Prostate gland (tissue), 2 donors: ENCODE data around the gene TSPAN32. TPM values are rescaled to one million over a fixed set of nuclear protein-coding genes. Genes with fewer than 3 reads are reported as not detected.
A peak's percentile ranks its signal among the peaks of the same experiment; 100 is the strongest.

ENCODE experiments used
- DNase-seq: peaks from one replicate; pipeline ENCODE4 v3.0.0-alpha.2; 2019; ENCODE audit warnings: low spot score
- H3K27ac ChIP-seq, 2 donors: fragments of 200-600 bp; sonication (generic); 2 replicates each; pipeline ENCODE4 v1.5.1; 2017 to 2019
- H3K27me3 ChIP-seq: fragments of 200-600 bp; sonication (generic); replicated peaks from 2 replicates; pipeline ENCODE4 v1.5.1; 2019; ENCODE audit not compliant: insufficient read depth
- H3K36me3 ChIP-seq, 2 donors: fragments of 200-600 bp; sonication (generic); 1 replicate in 1 of 2; 2 replicates in 1 of 2; pipeline versions ENCODE4 v1.5.1 to v1.8.1; 2017 to 2019
- H3K4me1 ChIP-seq: fragments of 200-600 bp; sonication (generic); replicated peaks from 2 replicates; pipeline ENCODE4 v1.5.1; 2019
- H3K4me3 ChIP-seq, 2 donors: fragments of 200-600 bp; sonication (generic); 2 replicates each; pipeline ENCODE4 v1.5.1; 2017 to 2019
- H3K9me3 ChIP-seq: fragments of 200-600 bp; sonication (generic); 2 replicates; pipeline ENCODE4 v1.5.1; 2017
- CTCF ChIP-seq, 4 experiments: fragments of 200-600 bp in 2 of 4; fragments of 450-650 bp in 2 of 4; sonication (generic) in 2 of 4; IDR thresholded peaks; 1 replicate in 3 of 4; 2 replicates in 1 of 4; pipeline ENCODE4 v1.5.1; 2016 to 2019; ENCODE audit warnings: antibody characterized with exemption in 4 of 4, mild to moderate bottlenecking in 2 of 4, moderate library complexity in 2 of 4
- POLR2A ChIP-seq: fragments of 450-650 bp; IDR thresholded peaks from one replicate; pipeline ENCODE4 v1.6.1; 2016; ENCODE audit warnings: antibody characterized with exemption, mild to moderate bottlenecking
- POLR2AphosphoS5 ChIP-seq: sonication (generic); formaldehyde crosslinking; IDR thresholded peaks from one replicate; pipeline ENCODE4 v1.6.1; 2017; ENCODE audit warnings: antibody characterized with exemption
- WGBS: methylation state at CpG from one replicate; pipeline ENCODE4 v1.1.5; 2018; 5-methylcytosine and 5-hydroxymethylcytosine counted together
- intact Hi-C: fragments of 100-400 bp; cut with DNase I; formaldehyde crosslinking; loops from one replicate; pipeline ENCODE4 v1.14.2; 2022
- total RNA-seq, 2 donors: library from RNA; depleted of rRNA; stranded (reverse); fragments of >200 nt; gene quantifications; one replicate each; pipeline ENCODE4 v1.1.0, GENCODE V29; 2016

Gene TSPAN32
- total RNA-seq, 2 donors from 2014 or later: not detected

GRCh38 chr11:2307501-2308331 lies 5.9 kb downstream of the TSPAN32 start:
- 86% methylated on average over 23 of the region's 23 CpGs for WGBS
- TF ChIP-seq POLR2AphosphoS5: no peak
- TF ChIP-seq CTCF (IDR thresholded peaks at IDR 0.05): no peak
- no peak for TF ChIP-seq POLR2A
- Histone ChIP-seq H3K4me3 (no peak overlapping the region), H3K27ac (peak overlapping the region; percentile 54 to 70), H3K9me3 (no peaks in the 10 kb centered on the region), H3K4me1 (no peaks in the 10 kb centered on the region), H3K36me3 (no peaks in the 10 kb centered on the region), H3K27me3 (no peaks in the 10 kb centered on the region)
- no peak for DNase-seq
- intact Hi-C loops: loop anchor here (5.0 kb wide), 3 partner anchors 95 to 580 kb away; partner anchors contain the start of genes CDKN1C and TSSC4

- no peak overlapping the region for H3K4me3 ChIP-seq
- intact Hi-C loops: loop anchor here (5.0 kb wide), 3 partner anchors 94 to 579 kb away; partner anchors contain the start of genes CDKN1C and TSSC4
- H3K36me3 ChIP-seq: no peaks in the 10 kb centered on the region
- no peak for DNase-seq
- H3K27ac ChIP-seq: no peak overlapping the region
- no peaks in the 10 kb centered on the region for H3K9me3 ChIP-seq
- H3K4me1 ChIP-seq: no peaks in the 10 kb centered on the region
- H3K27me3 ChIP-seq: no peaks in the 10 kb centered on the region
- WGBS: 76% methylated on average over 7 of the region's 7 CpGs
- no peak for TF ChIP-seq CTCF (IDR thresholded peaks at IDR 0.05)
- no peak for TF ChIP-seq POLR2A
- no peak for TF ChIP-seq POLR2AphosphoS5
Measured at GRCh38 chr11:2308713-2309112, 6.9 kb downstream of the TSPAN32 start.

GRCh38 chr11:2309251-2310072 lies 7.6 kb downstream of the TSPAN32 start:
- intact Hi-C loops: loop anchor here (2.0 to 5.0 kb wide), 4 partner anchors 67 to 578 kb away; partner anchors contain the start of genes CD81, CDKN1C and TSSC4
- H3K36me3 ChIP-seq: no peaks in the 10 kb centered on the region
- H3K9me3 ChIP-seq: no peaks in the 10 kb centered on the region
- H3K4me3 ChIP-seq: no peak overlapping the region
- no peaks in the 10 kb centered on the region for H3K27me3 ChIP-seq
- 77% methylated on average over 17 of the region's 19 CpGs for WGBS
- TF ChIP-seq POLR2A (no peak), POLR2AphosphoS5 (no peak), CTCF (IDR thresholded peaks at IDR 0.05) (no peak)
- peaks cover 3% of the 10 kb centered on the region for H3K4me1 ChIP-seq
- no peak overlapping the region for H3K27ac ChIP-seq
- no peak for DNase-seq

- intact Hi-C loops: loop anchor here (2.0 kb wide), 1 partner anchor 67 kb away; the partner anchor contains the start of gene CD81
- Histone ChIP-seq H3K27ac (no peak overlapping the region), H3K4me1 (peaks cover 8% of the 10 kb centered on the region), H3K4me3 (no peak overlapping the region), H3K9me3 (no peaks in the 10 kb centered on the region), H3K27me3 (no peaks in the 10 kb centered on the region), H3K36me3 (no peaks in the 10 kb centered on the region)
- 79% methylated on average over 15 of the region's 16 CpGs for WGBS
- TF ChIP-seq POLR2A (no peak), POLR2AphosphoS5 (no peak)
- DNase-seq: no peak
Measured at GRCh38 chr11:2310073-2310785, 8.4 kb downstream of the TSPAN32 start.
